ENCODE measurements around the gene MYH10.

The MYH10 gene

GRCh38 chr17:8649157-8650118, 18.9 kb upstream of the MYH10 start:
- DNase-seq (ENCODE audit: low read depth): no peak

GRCh38 chr17:8647956-8648355, 17.4 kb upstream of the MYH10 start:
- no peak for DNase-seq (ENCODE audit: low read depth)

GRCh38 chr17:8647202-8647601, 16.7 kb upstream of the MYH10 start:
- DNase-seq (ENCODE audit: low read depth): no peak

GRCh38 chr17:8644507-8644902, 14.0 kb upstream of the MYH10 start:
- DNase-seq (ENCODE audit: low read depth): no peak

GRCh38 chr17:8643855-8644506, 13.5 kb upstream of the MYH10 start:
- DNase-seq (ENCODE audit: low read depth): no peak

GRCh38 chr17:8639709-8640108, 9.2 kb upstream of the MYH10 start:
- DNase-seq (ENCODE audit: low read depth): no peak

GRCh38 chr17:8632061-8632460, 1.5 kb upstream of the MYH10 start:
- no peak for DNase-seq (ENCODE audit: low read depth)

GRCh38 chr17:8631554-8631877, 991 bp upstream of the MYH10 start:
- DNase-seq (ENCODE audit: low read depth): no peak

- DNase-seq (ENCODE audit: low read depth): peak; percentile 61
Measured at GRCh38 chr17:8630802-8631553, 453 bp upstream of the MYH10 start.

GRCh38 chr17:8629371-8630226, 926 bp downstream of the MYH10 start:
- DNase-seq (ENCODE audit: low read depth): no peak

- no peak for DNase-seq (ENCODE audit: low read depth)
Measured at GRCh38 chr17:8628609-8629169, 1.8 kb downstream of the MYH10 start.

GRCh38 chr17:8628172-8628571, 2.4 kb downstream of the MYH10 start:
- DNase-seq (ENCODE audit: low read depth): no peak

GRCh38 chr17:8623591-8623990, 6.9 kb downstream of the MYH10 start:
- DNase-seq (ENCODE audit: low read depth): no peak

GRCh38 chr17:8622191-8622590, 8.3 kb downstream of the MYH10 start:
- DNase-seq (ENCODE audit: low read depth): no peak

- no peak for DNase-seq (ENCODE audit: low read depth)
Measured at GRCh38 chr17:8621585-8621984, 8.9 kb downstream of the MYH10 start.

- no peak for DNase-seq (ENCODE audit: low read depth)
Measured at GRCh38 chr17:8619294-8619693, 11.2 kb downstream of the MYH10 start.

- no peak for DNase-seq (ENCODE audit: low read depth)
Measured at GRCh38 chr17:8618825-8619224, 11.7 kb downstream of the MYH10 start.

- DNase-seq (ENCODE audit: low read depth): no peak
Measured at GRCh38 chr17:8614988-8615387, 15.5 kb downstream of the MYH10 start.

- DNase-seq (ENCODE audit: low read depth): no peak
Measured at GRCh38 chr17:8611619-8612298, 18.8 kb downstream of the MYH10 start.

GRCh38 chr17:8611137-8611536, 19.4 kb downstream of the MYH10 start:
- DNase-seq (ENCODE audit: low read depth): no peak

GRCh38 chr17:8610558-8610957, 20.0 kb downstream of the MYH10 start:
- DNase-seq (ENCODE audit: low read depth): no peak
